ENCODE measurements around the gene PROCR.

Gene PROCR

GRCh38 chr20:35206802-35207201 lies 34.9 kb downstream of the PROCR start:
- no peak for DNase-seq (ENCODE audit: low spot score)
- no peak overlapping the region for H3K27ac ChIP-seq
- no peak overlapping the region for H3K4me3 ChIP-seq
- no peak for TF ChIP-seq CTCF (IDR thresholded peaks at IDR 0.05)

GRCh38 chr20:35207950-35208611 lies 36.2 kb downstream of the PROCR start:
- Histone ChIP-seq H3K4me3 (peak overlapping the region; percentile 53), H3K27ac (peak overlapping the region; percentile 43 to 85)
- no peak for DNase-seq (ENCODE audit: low spot score)
- TF ChIP-seq CTCF (IDR thresholded peaks at IDR 0.05) = peak; percentile 64

- H3K4me3 ChIP-seq = no peak overlapping the region
- no peak overlapping the region for H3K27ac ChIP-seq
- DNase-seq (ENCODE audit: low spot score) = no peak
- no peak for TF ChIP-seq CTCF (IDR thresholded peaks at IDR 0.05)
Observed at GRCh38 chr20:35215066-35215956, 43.4 kb downstream of the PROCR start.

- no peak for TF ChIP-seq CTCF (IDR thresholded peaks at IDR 0.05)
- H3K27ac ChIP-seq = no peak overlapping the region
- H3K4me3 ChIP-seq = no peak overlapping the region
Observed at GRCh38 chr20:35216541-35216940, 44.7 kb downstream of the PROCR start.

GRCh38 chr20:35223941-35224340 lies 52.1 kb downstream of the PROCR start:
- no peak for TF ChIP-seq CTCF (IDR thresholded peaks at IDR 0.05)
- no peak overlapping the region for H3K4me3 ChIP-seq
- DNase-seq (ENCODE audit: low spot score) = no peak
- no peak overlapping the region for H3K27ac ChIP-seq

More at GRCh38 chr20:35216541-35216940, 44.7 kb downstream of the PROCR start:
- DNase-seq (ENCODE audit: low spot score) = no peak

- Histone ChIP-seq H3K4me3 (no peak overlapping the region), H3K27ac (no peak overlapping the region)
- DNase-seq (ENCODE audit: low spot score) = no peak
- TF ChIP-seq CTCF (IDR thresholded peaks at IDR 0.05) = no peak
Observed at GRCh38 chr20:35224536-35224935, 52.7 kb downstream of the PROCR start.

Data from coronary artery (tissue), 2 donors.